ENCODE results near the gene ARSB. TPM values are rescaled to one million over a fixed set of nuclear protein-coding genes. Genes with fewer than 3 reads are reported as not detected.

ARSB gene
- total RNA-seq, 4 donors from 2014 or later, result 10.0 to 17.4 (median 13.9) TPM

DNA sequence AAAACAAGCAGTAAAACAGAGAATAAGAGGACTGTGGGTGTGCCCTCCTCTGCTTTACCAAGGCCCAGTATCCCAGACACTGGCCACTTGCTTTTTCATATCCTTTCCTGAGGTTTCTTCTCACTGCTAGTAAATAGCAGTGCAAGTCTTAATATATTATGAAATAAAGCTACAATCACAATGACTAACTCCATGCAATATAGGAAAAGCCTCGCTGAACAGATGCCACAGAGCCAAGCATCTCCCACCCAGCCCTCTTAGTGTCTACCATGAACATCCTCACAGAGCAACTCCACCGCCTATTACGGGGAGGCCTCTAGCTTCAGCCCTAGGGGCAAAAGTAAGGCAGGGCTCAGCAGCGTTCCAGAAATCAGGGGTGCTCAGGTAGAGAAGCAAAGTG is 205.8 kb downstream of the ARSB start:
- H3K9me3 ChIP-seq, result no peaks in the 10 kb centered on the region
- no peak for TF ChIP-seq POLR2A (IDR thresholded peaks at IDR 0.05)
- intact Hi-C loops (cut with DNase I), result no loop called here
- H3K4me1 ChIP-seq, result no peaks in the 10 kb centered on the region
- no peak overlapping the region for H3K4me3 ChIP-seq (replicated peaks in 1 of 3)
- 96 to 97% methylated on average over 4 of the region's 4 CpGs for WGBS, 2 donors
- no peaks in the 10 kb centered on the region for H3K27me3 ChIP-seq
- no peak for DNase-seq
- no peaks in the 10 kb centered on the region for H3K36me3 ChIP-seq
- H3K27ac ChIP-seq, result no peak overlapping the region

DNA sequence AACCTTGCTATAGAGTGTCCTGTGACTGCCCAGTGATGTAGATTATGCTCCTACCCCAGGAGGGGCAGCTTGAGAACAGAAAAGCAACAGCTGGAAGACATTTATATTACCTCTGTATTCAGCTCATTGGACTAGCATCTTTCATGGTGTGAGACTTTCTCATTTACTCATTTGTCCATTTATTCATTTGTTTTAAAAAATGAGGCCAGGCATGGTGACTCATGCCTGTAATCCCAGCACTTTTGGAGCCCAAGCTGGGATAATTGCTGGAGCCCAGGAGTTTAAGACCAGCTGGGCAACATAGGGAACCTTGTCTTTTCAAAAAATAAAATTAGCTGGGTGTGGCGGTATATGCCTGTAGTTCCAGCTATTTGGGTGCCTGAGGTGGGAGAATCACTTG is 206.6 kb downstream of the ARSB start:
- DNase-seq, result no peak
- H3K4me3 ChIP-seq (replicated peaks in 1 of 3), result no peak overlapping the region
- no peaks in the 10 kb centered on the region for H3K27me3 ChIP-seq
- no peaks in the 10 kb centered on the region for H3K4me1 ChIP-seq
- H3K9me3 ChIP-seq, result no peaks in the 10 kb centered on the region
- no peak overlapping the region for H3K27ac ChIP-seq
- no peak for TF ChIP-seq POLR2A (IDR thresholded peaks at IDR 0.05)
- TF ChIP-seq CTCF (IDR thresholded peaks at IDR 0.05), result no peak
- H3K36me3 ChIP-seq, result no peaks in the 10 kb centered on the region
- intact Hi-C loops (cut with DNase I), result no loop called here
- 100% methylated on average over 1 of the region's 1 CpG for WGBS, 2 donors

DNA sequence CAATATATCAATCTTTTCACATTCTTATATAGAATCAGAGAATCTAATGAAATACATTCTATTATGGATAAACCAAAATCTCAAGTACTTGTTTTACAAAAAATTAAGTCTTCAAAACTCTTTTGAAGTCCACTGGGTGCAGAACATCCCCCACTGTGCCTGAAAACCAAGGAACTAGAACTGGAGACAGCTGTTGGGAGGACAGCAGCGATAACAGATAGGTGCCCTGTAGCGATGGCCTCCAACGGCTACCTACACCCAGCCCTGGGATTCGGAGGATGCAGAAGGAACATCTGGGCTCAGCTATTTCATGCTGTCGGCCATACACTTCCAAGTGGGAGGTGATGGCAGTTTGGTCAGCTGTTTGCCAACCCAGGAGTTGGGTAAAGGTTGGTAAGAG is 207.2 kb downstream of the ARSB start:
- TF ChIP-seq POLR2A (IDR thresholded peaks at IDR 0.05) (no peak), CTCF (IDR thresholded peaks at IDR 0.05) (no peak)
- 93 to 99% methylated on average over 5 of the region's 5 CpGs for WGBS, 2 donors
- Histone ChIP-seq H3K4me3 (replicated peaks in 1 of 3) (no peak overlapping the region), H3K4me1 (no peaks in the 10 kb centered on the region), H3K36me3 (no peaks in the 10 kb centered on the region), H3K9me3 (no peaks in the 10 kb centered on the region), H3K27me3 (no peaks in the 10 kb centered on the region), H3K27ac (no peak overlapping the region)
- intact Hi-C loops (cut with DNase I), result no loop called here
- DNase-seq, result no peak

- Histone ChIP-seq H3K27me3 (no peaks in the 10 kb centered on the region), H3K4me3 (replicated peaks in 1 of 3) (no peak overlapping the region), H3K27ac (no peak overlapping the region), H3K36me3 (no peaks in the 10 kb centered on the region), H3K9me3 (no peaks in the 10 kb centered on the region), H3K4me1 (no peaks in the 10 kb centered on the region)
- 85 to 94% methylated on average over 1 of the region's 1 CpG for WGBS, 2 donors
- intact Hi-C loops (cut with DNase I), result no loop called here
- no peak for TF ChIP-seq POLR2A (IDR thresholded peaks at IDR 0.05)
- no peak for TF ChIP-seq CTCF (IDR thresholded peaks at IDR 0.05)
- DNase-seq, result no peak
These were observed 208.5 kb downstream of the ARSB start for GRCh38 chr5:78776637-78777036.

GRCh38 chr5:78773655-78774054 is 211.5 kb downstream of the ARSB start:
- no peak for DNase-seq

More at GRCh38 chr5:78773655-78774054, 211.5 kb downstream of the ARSB start:
- 67 to 74% methylated on average over 8 of the region's 8 CpGs for WGBS, 2 donors
- Histone ChIP-seq H3K27me3 (no peaks in the 10 kb centered on the region), H3K9me3 (no peaks in the 10 kb centered on the region), H3K27ac (no peak overlapping the region), H3K36me3 (no peaks in the 10 kb centered on the region), H3K4me3 (replicated peaks in 1 of 3) (no peak overlapping the region), H3K4me1 (no peaks in the 10 kb centered on the region)
- no peak for TF ChIP-seq CTCF (IDR thresholded peaks at IDR 0.05)
- TF ChIP-seq POLR2A (IDR thresholded peaks at IDR 0.05), result no peak
- intact Hi-C loops (cut with DNase I), result no loop called here
